ENCODE measurements around the gene APOL1.
"Not testable (repeated sequence)": the region's sequence is repeated elsewhere in the genome, so short reads cannot be mapped to it uniquely, and the experiment has no call there.

APOL1 gene

DNA sequence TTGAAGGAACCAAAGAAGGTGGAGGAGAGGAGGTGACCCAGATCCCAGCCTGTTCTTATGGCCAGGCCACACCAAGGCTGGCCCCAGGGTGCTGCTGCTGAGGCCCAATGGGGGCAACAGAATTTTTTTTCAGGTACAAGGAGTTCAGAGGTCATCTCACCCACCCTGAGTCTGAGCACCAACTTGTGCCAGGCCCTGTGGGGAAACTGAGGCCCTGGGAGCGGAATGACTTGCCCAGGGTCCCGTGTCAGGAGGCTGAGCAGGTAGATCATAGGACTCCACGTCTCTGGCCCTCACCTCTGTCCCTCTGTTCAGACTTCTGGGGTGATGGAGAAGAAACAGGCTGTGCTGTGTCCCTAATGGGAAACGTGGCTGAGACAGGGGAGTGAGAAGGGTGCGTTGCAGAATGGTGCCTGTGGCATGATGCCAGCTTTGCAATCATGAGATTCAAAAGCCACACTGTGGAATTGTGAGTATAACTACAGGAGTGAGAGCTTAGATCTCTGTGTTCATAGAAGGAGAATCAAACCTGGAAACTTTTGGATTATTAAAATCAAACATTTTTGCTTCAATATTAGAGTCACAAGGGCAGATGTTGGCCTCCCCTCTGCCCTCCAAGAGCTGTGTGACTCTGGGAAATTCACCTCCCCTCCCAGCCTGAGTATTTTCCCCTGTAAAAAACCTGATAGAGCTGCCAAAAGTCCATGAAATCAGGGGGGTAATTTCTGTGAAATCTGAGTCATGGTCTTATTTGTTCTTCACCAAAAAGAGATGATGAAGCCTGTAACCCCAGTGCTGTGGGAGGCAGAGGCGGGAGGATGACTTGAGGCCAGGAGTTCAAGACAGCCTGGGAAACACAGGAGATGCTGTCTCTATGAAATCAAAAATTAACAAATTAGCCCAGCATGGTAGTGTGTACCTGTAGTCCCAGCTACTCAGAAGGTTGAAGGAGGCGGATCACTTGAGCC is 874 bp downstream of the APOL1 start:
- no peak for TF ChIP-seq CTCF (IDR thresholded peaks at IDR 0.05; ENCODE audit: low read depth, low read length, missing control alignments)
- Histone ChIP-seq H3K27me3 (replicated peaks) (no peaks in the 10 kb centered on the region), H3K27ac (no peak overlapping the region), H3K36me3 (replicated peaks) (no peaks in the 10 kb centered on the region), H3K4me3 (ENCODE audit: low read depth, low read length) (no peak overlapping the region)
- no peak for DNase-seq
- in situ Hi-C loops (cut with HindIII; ENCODE audit: low pct_ligation_motif_present, low sequenced_read_pairs), result loop anchor here (25.0 kb wide), 1 partner anchor 92 kb away; the partner anchor contains the start of gene APOL3

GRCh38 chr22:36255572-36255971 is 2.6 kb downstream of the APOL1 start:
- in situ Hi-C loops (cut with HindIII; ENCODE audit: low pct_ligation_motif_present, low sequenced_read_pairs), result loop anchor here (25.0 kb wide), 1 partner anchor 93 kb away; the partner anchor contains the start of gene APOL3
- not testable (repeated sequence) for H3K27me3 ChIP-seq (replicated peaks); H3K27ac ChIP-seq; DNase-seq; H3K36me3 ChIP-seq (replicated peaks); H3K4me3 ChIP-seq (ENCODE audit: low read depth, low read length)

DNA sequence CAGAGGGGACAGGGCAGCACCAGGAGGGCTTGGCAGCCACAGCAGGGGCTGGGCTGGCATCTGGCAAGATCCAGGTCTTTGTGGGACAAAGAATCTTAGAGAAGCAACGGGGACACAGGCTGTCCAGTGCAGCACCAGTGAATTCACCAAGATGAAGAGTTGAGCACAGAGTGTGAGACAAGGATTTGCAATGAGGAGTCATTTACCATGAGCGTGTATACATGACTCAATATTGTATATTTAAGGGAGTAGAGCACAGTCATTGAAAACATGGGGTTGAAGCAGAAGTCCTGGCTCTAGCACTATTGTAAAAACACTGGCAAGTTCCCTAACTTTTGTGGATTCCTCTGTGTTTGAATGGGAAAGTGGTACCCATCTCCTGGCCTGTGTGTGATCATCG is 3.5 kb downstream of the APOL1 start:
- H3K4me3 ChIP-seq (ENCODE audit: low read depth, low read length), result no peak overlapping the region
- H3K27me3 ChIP-seq (replicated peaks), result no peaks in the 10 kb centered on the region
- no peak for TF ChIP-seq CTCF (IDR thresholded peaks at IDR 0.05; ENCODE audit: low read depth, low read length, missing control alignments)
- in situ Hi-C loops (cut with HindIII; ENCODE audit: low pct_ligation_motif_present, low sequenced_read_pairs), result loop anchor here (25.0 kb wide), 1 partner anchor 94 kb away; the partner anchor contains the start of gene APOL3
- no peaks in the 10 kb centered on the region for H3K36me3 ChIP-seq (replicated peaks)
- H3K27ac ChIP-seq, result no peak overlapping the region
- DNase-seq, result no peak

GRCh38 chr22:36257308-36257707 is 4.4 kb downstream of the APOL1 start:
- no peak for DNase-seq
- Histone ChIP-seq H3K4me3 (ENCODE audit: low read depth, low read length) (no peak overlapping the region), H3K27ac (no peak overlapping the region), H3K27me3 (replicated peaks) (no peaks in the 10 kb centered on the region), H3K36me3 (replicated peaks) (no peaks in the 10 kb centered on the region)
- in situ Hi-C loops (cut with HindIII; ENCODE audit: low pct_ligation_motif_present, low sequenced_read_pairs), result loop anchor here (25.0 kb wide), 1 partner anchor 95 kb away; the partner anchor contains the start of gene APOL3
- TF ChIP-seq CTCF (IDR thresholded peaks at IDR 0.05; ENCODE audit: low read depth, low read length, missing control alignments), result no peak

DNA sequence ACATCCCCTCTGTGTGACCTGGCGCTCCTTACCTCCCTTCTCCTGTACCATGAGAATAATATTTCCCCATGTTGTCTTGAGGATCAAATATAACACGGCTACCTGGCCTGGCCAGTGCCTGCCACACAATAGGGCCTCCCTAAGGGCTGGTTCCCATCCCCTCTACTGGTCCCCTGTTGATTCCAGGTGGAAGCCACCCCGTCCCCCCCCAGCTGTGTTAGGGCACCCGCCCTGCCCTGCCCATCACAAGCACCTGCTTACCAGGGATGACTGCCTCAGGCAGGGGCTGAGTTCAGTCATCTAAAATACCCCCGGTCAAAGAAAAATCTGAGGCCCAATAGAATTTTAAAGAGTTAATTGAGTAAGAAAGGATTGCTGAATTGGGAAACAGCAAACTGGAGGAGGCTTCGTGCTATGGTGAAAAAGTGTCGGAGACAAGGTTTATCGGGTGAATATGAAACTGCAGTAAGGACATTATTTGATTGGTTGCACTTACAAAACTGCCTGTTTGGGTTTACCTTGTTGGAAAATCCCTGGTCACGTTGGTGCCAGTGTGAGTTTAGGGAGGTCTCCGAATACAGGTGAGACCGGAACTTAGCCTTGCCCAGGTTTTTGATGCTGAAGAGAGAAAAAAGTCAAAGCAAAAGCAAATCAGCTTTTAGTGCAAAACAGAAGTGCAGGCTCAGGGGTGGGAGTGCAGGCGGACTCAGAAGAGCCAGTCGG is 5.2 kb downstream of the APOL1 start:
- no peak overlapping the region for H3K4me3 ChIP-seq (ENCODE audit: low read depth, low read length)
- H3K36me3 ChIP-seq (replicated peaks), result no peaks in the 10 kb centered on the region
- H3K27me3 ChIP-seq (replicated peaks), result no peaks in the 10 kb centered on the region
- TF ChIP-seq CTCF (IDR thresholded peaks at IDR 0.05; ENCODE audit: low read depth, low read length, missing control alignments), result no peak
- DNase-seq, result no peak
- in situ Hi-C loops (cut with HindIII; ENCODE audit: low pct_ligation_motif_present, low sequenced_read_pairs), result loop anchor here (25.0 kb wide), 1 partner anchor 96 kb away; the partner anchor contains the start of gene APOL3
- H3K27ac ChIP-seq, result no peak overlapping the region

All from brain microvascular endothelial cell (primary cell).